C4-2B (cell line): Measurements from ENCODE around the gene CCSAP.

Experiments
- CTCF ChIP-seq: fragments of 450-650 bp; conservative IDR thresholded peaks from 2 replicates; pipeline ENCODE4 v1.5.1; 2017; ENCODE audit warnings: mild to moderate bottlenecking
- ZFX ChIP-seq: fragments of 450-650 bp; IDR thresholded peaks from 2 replicates; pipeline ENCODE4 v1.6.1; 2017

- TF ChIP-seq CTCF (no peak), ZFX (no peak)
These were observed 16.2 kb downstream of the CCSAP start for GRCh38 chr1:229326601-229327000.
